Activated CD4-positive, alpha-beta T cell treated with anti-CD3 and anti-CD28 coated beads, Interleukin-2, amount 10 ng/mL, durations not matched to agents 7 days and 5 days (primary cell): ENCODE data around the gene GPR180. TPM values are rescaled to one million over a fixed set of nuclear protein-coding genes. Genes with fewer than 3 reads are reported as not detected.

Source experiments
- CTCF ChIA-PET: fragments of 350-600 bp; sonication (Branson Sonifier 250); formaldehyde crosslinking; loops from one replicate; lab custom pipeline; 2021; ENCODE audit warnings: antibody characterized with exemption; lab: Charles Lee
- POLR2A ChIA-PET: fragments of 350-600 bp; sonication (Branson Sonifier 250); formaldehyde crosslinking; loops from one replicate; lab custom pipeline; 2021; ENCODE audit warnings: antibody characterized with exemption; lab: Charles Lee
- DNase-seq: peaks from one replicate; pipeline ENCODE4 v3.0.0-alpha.2; 2020
- H3K27ac Mint-ChIP-seq: one replicate; pipeline ENCODE4 v1.8.0; 2021; ENCODE audit warnings: mild to moderate bottlenecking, moderate library complexity, mixed read lengths
- H3K27me3 Mint-ChIP-seq: one replicate; pipeline ENCODE4 v1.8.0; 2021; ENCODE audit warnings: mixed read lengths
- H3K36me3 Mint-ChIP-seq: one replicate; pipeline ENCODE4 v1.8.0; 2021; ENCODE audit warnings: low read depth, mixed read lengths
- H3K4me1 Mint-ChIP-seq: one replicate; pipeline ENCODE4 v1.8.0; 2021; ENCODE audit warnings: mixed read lengths
- H3K4me3 Mint-ChIP-seq: one replicate; pipeline ENCODE4 v1.8.0; 2021; ENCODE audit warnings: mild to moderate bottlenecking, moderate library complexity, mixed read lengths
- H3K9me3 Mint-ChIP-seq: one replicate; pipeline ENCODE4 v1.8.0; 2021; ENCODE audit warnings: mixed read lengths
- total RNA-seq, 2 experiments: library from RNA; stranded (reverse); gene quantifications; one replicate each; pipeline ENCODE4 v1.2.3, GENCODE V29; 2021

GPR180 gene
- total RNA-seq, 2 experiments from 2014 or later, result 6.2 to 6.8 TPM

DNA sequence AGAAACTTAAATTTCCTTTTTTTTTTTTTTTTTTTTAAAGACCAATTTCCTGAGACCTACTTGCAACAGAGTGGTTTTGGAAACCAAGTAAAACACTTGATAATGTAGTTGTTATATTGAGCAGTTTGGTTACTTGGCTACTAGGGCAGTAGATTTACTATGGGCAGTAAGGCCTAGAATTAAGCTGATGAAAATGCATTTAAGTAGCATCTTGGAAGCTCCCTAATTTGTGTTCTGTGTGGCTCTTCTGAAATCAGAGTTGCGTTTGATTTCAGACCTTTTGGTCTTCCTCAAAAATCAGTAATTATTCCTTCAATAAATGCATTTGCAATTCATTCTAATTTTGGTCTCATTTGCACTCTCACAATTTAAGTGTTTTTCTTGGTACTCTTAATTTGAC is 810 bp downstream of the GPR180 start:
- Mint-ChIP-seq H3K27ac (peak overlapping the region; percentile 87), H3K4me3 (peak overlapping the region; percentile 85), H3K9me3 (peaks cover 10% of the 10 kb centered on the region), H3K4me1 (peaks cover 46% of the 10 kb centered on the region), H3K27me3 (no peaks in the 10 kb centered on the region), H3K36me3 (peaks cover 25% of the 10 kb centered on the region)
- no peak for DNase-seq
- POLR2A ChIA-PET, result no interaction called here
- CTCF ChIA-PET, result interaction anchor here (1.4 kb wide), 1 partner anchor 11 kb away, joined by 6 read pairs; no protein-coding TSS in a partner anchor

DNA sequence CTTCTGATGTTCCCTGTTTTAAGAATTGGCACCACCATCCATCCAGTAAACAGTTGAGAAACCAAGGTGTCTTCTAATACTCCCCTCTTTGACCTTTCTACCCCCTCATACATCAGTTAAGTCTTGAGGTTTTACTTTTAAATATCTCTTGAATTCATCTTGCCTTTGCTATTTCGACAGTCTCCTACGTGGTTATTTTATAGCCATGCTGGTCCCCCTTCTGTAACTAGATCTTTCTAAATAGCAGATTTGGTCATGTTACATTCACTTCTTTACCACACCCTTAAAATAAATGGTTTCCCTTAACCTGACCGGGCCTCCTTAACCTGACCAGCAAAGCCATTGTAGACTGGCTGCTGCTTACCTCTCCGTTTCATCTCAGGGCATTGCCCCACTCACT is 5.4 kb downstream of the GPR180 start:
- H3K4me3 Mint-ChIP-seq, result no peak overlapping the region
- no peaks in the 10 kb centered on the region for H3K27me3 Mint-ChIP-seq
- peaks cover 28% of the 10 kb centered on the region for H3K36me3 Mint-ChIP-seq
- CTCF ChIA-PET, result no interaction called here
- DNase-seq, result no peak
- H3K27ac Mint-ChIP-seq, result no peak overlapping the region
- no peaks in the 10 kb centered on the region for H3K9me3 Mint-ChIP-seq
- POLR2A ChIA-PET, result no interaction called here
- peaks cover 35% of the 10 kb centered on the region for H3K4me1 Mint-ChIP-seq

DNA sequence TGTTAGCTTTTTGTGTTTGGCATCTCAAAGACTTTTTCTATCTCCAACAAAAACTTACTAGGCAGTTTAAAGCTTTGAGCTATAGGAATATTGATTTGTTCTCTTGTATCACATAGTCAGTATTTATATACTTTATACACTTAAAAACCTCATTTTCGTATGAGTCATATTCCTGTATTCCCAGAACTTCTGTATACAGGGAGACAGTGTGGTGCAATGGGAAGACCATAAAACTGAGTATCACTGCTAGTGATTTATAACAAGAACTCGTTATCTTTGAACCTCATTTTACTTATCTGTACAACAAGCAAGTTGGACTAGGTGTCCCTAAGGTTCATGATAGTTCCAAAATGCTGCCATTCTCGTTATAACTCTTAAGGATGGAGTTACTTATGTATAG is 6.3 kb downstream of the GPR180 start:
- Mint-ChIP-seq H3K27ac (no peak overlapping the region), H3K4me3 (no peak overlapping the region), H3K9me3 (no peaks in the 10 kb centered on the region), H3K36me3 (peaks cover 28% of the 10 kb centered on the region), H3K4me1 (peaks cover 29% of the 10 kb centered on the region), H3K27me3 (no peaks in the 10 kb centered on the region)
- DNase-seq, result no peak
- POLR2A ChIA-PET, result no interaction called here
- CTCF ChIA-PET, result no interaction called here

DNA sequence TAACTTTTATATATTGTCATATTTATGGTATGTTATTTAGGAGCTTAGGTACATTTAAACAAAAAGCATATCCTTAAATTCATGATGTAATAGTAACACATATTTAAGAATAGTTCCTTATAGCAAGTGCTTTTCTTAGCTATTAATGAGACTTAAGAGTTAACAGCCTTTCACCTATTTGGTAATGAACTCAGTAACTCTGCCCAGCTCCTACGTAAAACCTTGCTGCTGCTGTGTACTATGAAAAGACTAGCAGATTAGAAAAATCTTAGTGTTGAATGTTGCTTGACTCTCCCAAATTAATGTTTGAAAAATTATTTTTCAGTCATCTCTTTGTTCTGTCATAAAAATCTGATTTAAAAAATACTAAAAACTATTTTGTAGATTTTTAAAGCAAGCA is 6.9 kb downstream of the GPR180 start:
- peaks cover 27% of the 10 kb centered on the region for H3K4me1 Mint-ChIP-seq
- CTCF ChIA-PET, result no interaction called here
- H3K9me3 Mint-ChIP-seq, result no peaks in the 10 kb centered on the region
- POLR2A ChIA-PET, result no interaction called here
- H3K27me3 Mint-ChIP-seq, result no peaks in the 10 kb centered on the region
- H3K36me3 Mint-ChIP-seq, result peaks cover 32% of the 10 kb centered on the region
- no peak overlapping the region for H3K27ac Mint-ChIP-seq
- H3K4me3 Mint-ChIP-seq, result no peak overlapping the region
- no peak for DNase-seq

DNA sequence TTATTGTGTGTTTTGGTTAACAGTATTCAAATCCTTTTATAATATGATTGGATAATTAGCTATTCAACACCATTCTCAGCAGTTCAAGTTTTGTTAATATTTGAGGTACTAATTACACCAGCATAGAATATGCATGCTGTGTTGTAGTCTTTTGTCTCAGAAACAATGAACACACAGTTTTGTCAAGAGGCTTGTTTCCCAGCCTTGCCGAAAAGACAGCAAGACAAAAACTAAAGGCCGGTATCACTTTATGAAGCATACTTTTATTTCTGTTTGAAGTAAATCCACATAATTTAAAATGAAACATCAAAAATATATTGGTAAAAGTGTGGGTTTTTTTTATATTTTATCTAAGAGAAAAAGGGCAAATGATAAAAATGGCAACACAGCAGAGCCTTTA is 7.5 kb downstream of the GPR180 start:
- no peak overlapping the region for H3K27ac Mint-ChIP-seq
- H3K36me3 Mint-ChIP-seq, result peaks cover 34% of the 10 kb centered on the region
- ChIA-PET CTCF (no interaction called here), POLR2A (no interaction called here)
- H3K4me1 Mint-ChIP-seq, result peaks cover 26% of the 10 kb centered on the region
- no peaks in the 10 kb centered on the region for H3K27me3 Mint-ChIP-seq
- H3K9me3 Mint-ChIP-seq, result no peaks in the 10 kb centered on the region
- DNase-seq, result no peak
- no peak overlapping the region for H3K4me3 Mint-ChIP-seq

DNA sequence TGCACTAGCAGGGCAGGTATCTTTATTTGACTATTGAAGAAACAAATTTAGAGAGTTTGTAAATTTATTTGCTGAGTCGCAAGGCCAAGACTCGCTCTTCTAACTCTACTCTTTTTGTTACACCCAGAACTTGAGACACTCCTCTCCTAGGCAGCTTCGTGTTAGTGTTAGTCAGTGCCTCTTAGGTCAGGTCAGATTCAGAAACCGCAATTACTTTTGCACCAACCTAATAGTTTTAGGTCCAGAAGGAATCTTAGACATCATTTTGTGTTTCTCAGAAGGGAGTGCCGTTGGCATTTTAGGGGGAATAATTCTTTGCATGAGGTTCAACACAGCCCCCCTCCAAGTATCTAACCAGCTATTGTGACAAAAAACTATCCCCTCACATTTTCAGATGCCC is 8.8 kb downstream of the GPR180 start:
- CTCF ChIA-PET, result no interaction called here
- Mint-ChIP-seq H3K27me3 (no peaks in the 10 kb centered on the region), H3K4me3 (no peak overlapping the region), H3K9me3 (no peaks in the 10 kb centered on the region), H3K36me3 (peaks cover 35% of the 10 kb centered on the region), H3K4me1 (peaks cover 26% of the 10 kb centered on the region), H3K27ac (no peak overlapping the region)
- POLR2A ChIA-PET, result no interaction called here
- DNase-seq, result no peak

DNA sequence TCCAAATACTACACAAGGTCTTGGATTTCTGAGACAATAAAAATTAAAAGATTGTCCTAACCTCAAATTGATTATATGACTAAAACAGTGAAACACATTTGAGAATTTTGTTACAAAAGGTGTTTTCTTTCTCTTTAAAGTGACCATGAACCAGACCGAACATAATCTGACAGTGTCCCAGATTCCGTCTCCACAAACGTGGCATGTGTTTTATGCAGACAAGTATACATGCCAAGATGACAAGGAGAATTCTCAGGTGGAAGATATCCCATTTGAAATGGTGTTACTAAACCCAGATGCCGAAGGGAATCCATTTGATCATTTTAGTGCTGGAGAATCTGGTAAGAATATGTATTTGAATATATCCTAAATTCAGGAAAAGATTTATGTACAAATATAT is 10.4 kb downstream of the GPR180 start:
- DNase-seq, result no peak
- no peak overlapping the region for H3K27ac Mint-ChIP-seq
- H3K27me3 Mint-ChIP-seq, result no peaks in the 10 kb centered on the region
- no peaks in the 10 kb centered on the region for H3K9me3 Mint-ChIP-seq
- peaks cover 23% of the 10 kb centered on the region for H3K36me3 Mint-ChIP-seq
- POLR2A ChIA-PET, result no interaction called here
- CTCF ChIA-PET, result interaction anchor here (1.4 kb wide), 1 partner anchor 8 kb away, joined by 4 read pairs; no protein-coding TSS in a partner anchor
- peaks cover 27% of the 10 kb centered on the region for H3K4me1 Mint-ChIP-seq
- no peak overlapping the region for H3K4me3 Mint-ChIP-seq

DNA sequence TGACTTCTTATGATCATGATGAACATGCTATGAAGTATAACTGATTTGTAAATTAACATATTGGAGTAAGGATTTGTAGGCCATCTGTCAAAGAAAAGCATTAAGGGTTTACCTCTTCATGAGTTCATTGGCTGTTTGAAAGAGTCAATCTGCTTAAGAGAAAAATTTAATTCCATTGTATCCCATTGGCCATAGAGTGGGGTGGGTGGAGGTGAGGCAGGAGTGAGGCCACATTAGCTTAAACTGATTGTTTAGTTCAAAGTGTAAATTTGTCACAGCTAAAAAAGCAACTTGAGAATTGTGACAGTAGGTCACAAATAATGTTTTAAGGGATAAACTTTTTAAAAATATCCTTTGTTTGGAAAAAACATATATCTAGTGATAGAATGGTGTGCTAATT is 11.4 kb downstream of the GPR180 start:
- CTCF ChIA-PET, result interaction anchor here (1.4 kb wide), 1 partner anchor 9 kb away, joined by 4 read pairs; no protein-coding TSS in a partner anchor
- H3K27me3 Mint-ChIP-seq, result no peaks in the 10 kb centered on the region
- DNase-seq, result no peak
- H3K36me3 Mint-ChIP-seq, result peaks cover 20% of the 10 kb centered on the region
- H3K4me3 Mint-ChIP-seq, result no peak overlapping the region
- no peaks in the 10 kb centered on the region for H3K9me3 Mint-ChIP-seq
- no peak overlapping the region for H3K27ac Mint-ChIP-seq
- POLR2A ChIA-PET, result no interaction called here
- H3K4me1 Mint-ChIP-seq, result peaks cover 20% of the 10 kb centered on the region

DNA sequence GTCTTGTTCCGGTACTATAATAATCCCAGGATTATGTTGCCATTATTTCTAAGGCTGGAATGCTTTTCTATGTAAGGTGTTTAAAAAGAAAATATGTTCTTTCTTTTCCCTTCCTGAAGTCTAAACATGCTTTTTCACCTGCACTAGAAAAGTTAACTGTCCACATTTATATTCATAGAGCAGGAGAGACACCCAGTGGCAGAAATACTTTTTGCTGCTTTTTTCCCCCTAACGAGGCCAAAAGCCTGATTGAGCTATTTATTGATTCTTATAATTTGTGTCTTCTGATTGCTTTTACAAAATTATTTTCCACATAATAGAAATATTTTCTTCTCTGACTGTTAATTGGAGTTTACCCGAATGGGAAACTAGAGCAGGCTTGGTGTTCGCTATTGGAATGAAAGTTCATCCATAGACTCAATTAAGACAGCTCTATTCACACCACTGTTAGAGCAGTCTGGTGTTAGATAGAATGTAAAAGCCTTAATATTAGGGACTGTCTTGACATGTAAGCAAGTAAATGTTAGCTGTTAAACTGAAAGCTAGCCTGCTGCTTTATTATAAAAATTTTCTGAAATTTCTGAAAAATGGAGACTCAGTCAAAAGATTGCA is 15.8 kb downstream of the GPR180 start:
- no peak overlapping the region for H3K27ac Mint-ChIP-seq
- H3K4me3 Mint-ChIP-seq, result no peak overlapping the region
- peaks cover 19% of the 10 kb centered on the region for H3K4me1 Mint-ChIP-seq
- peak; percentile 62 for DNase-seq
- H3K27me3 Mint-ChIP-seq, result no peaks in the 10 kb centered on the region
- ChIA-PET CTCF (interaction anchor here (0.7 to 1.7 kb wide), 8 partner anchors 10 to 1036 kb away, joined by 3 to 9 read pairs (median 4); no protein-coding TSS in a partner anchor), POLR2A (interaction anchor here (1.0 kb wide), 1 partner anchor 174 kb away, joined by 3 read pairs; no protein-coding TSS in a partner anchor)
- H3K9me3 Mint-ChIP-seq, result no peaks in the 10 kb centered on the region
- peaks cover 19% of the 10 kb centered on the region for H3K36me3 Mint-ChIP-seq

DNA sequence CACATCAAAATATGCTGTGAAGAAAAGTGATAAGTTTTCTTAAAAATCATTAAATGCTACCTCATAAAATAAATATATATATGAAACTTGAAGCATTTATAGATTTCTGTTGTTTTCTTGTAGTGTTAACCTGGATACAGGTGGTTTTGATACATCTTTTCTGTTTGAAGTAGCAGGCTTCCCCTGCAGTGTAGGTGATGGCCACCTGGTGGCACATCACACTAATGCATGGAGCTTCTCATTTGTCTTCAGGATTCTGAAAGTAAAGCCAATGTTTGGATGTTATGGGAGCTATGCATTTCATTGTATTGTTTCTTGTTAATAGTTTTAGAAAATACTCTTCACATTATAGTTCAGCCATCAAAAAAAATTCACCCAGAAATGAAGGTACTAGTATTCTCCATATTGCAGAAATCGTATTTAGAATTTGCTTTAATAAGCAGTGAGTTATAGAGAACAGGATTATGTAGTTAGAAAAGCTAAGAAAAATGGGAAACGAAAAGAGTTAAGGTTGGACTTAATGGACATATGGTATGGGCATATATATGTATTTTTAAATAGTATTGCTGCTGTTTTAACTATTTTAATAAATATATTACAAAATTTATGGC is 18.7 kb downstream of the GPR180 start:
- H3K4me3 Mint-ChIP-seq, result no peak overlapping the region
- peaks cover 15% of the 10 kb centered on the region for H3K36me3 Mint-ChIP-seq
- DNase-seq, result peak; percentile 46
- H3K27ac Mint-ChIP-seq, result no peak overlapping the region
- ChIA-PET CTCF (interaction anchor here (0.9 to 1.2 kb wide), 3 partner anchors 40 to 195 kb away, joined by 3 read pairs; no protein-coding TSS in a partner anchor), POLR2A (no interaction called here)
- no peaks in the 10 kb centered on the region for H3K9me3 Mint-ChIP-seq
- no peaks in the 10 kb centered on the region for H3K27me3 Mint-ChIP-seq
- H3K4me1 Mint-ChIP-seq, result peaks cover 12% of the 10 kb centered on the region

DNA sequence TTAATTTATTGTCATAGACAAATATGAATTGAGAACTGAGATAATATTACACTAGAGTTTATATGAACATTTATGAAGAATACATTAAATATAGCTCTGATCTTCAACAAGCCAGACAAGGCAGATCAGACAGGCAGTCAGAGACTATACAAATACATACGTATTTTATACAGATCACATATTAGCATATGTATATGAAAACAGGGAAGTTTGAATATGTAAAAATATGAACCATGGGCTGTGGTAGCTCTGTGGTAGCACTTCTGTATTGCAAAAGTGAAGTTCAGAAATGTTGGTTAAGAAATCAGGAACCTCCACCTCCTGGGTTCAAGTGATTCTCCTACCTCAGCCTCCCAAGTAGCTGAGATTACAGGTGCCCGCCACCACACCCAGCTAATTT is 20.7 kb downstream of the GPR180 start:
- peaks cover 18% of the 10 kb centered on the region for H3K36me3 Mint-ChIP-seq
- CTCF ChIA-PET, result interaction anchor here (0.6 kb wide), 1 partner anchor 37 kb away, joined by 6 read pairs; no protein-coding TSS in a partner anchor

DNA sequence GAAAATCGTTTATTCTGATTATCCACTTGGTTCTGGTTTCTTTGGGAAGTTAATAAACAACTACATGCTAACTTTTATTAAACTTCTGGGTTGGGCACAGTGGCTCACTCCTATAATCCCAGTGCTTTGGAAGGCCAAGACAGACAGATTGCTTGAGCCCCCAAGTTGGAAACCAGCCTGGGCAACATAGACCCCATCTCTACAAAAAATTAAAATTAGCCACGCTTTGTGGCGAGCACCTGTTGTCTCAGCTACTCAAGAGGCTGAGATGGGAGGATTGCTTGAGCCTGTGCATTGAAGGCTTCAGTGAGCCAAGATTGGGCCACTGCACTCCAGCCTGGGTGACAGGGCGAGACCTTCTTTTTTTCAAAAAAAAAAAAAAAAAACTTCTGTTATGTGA is 21.7 kb downstream of the GPR180 start:
- DNase-seq, result no peak
- Mint-ChIP-seq H3K9me3 (no peaks in the 10 kb centered on the region), H3K4me1 (no peaks in the 10 kb centered on the region), H3K4me3 (no peak overlapping the region), H3K27me3 (no peaks in the 10 kb centered on the region), H3K36me3 (peaks cover 25% of the 10 kb centered on the region), H3K27ac (no peak overlapping the region)
- POLR2A ChIA-PET, result no interaction called here
- CTCF ChIA-PET, result interaction anchor here (0.5 kb wide), 1 partner anchor 849 kb away, joined by 3 read pairs; no protein-coding TSS in a partner anchor

More for the DNA sequence above, 20.7 kb downstream of the GPR180 start:
- Mint-ChIP-seq H3K27ac (no peak overlapping the region), H3K9me3 (no peaks in the 10 kb centered on the region), H3K27me3 (no peaks in the 10 kb centered on the region), H3K4me3 (no peak overlapping the region), H3K4me1 (peaks cover under 1% of the 10 kb centered on the region)
- DNase-seq, result no peak
- POLR2A ChIA-PET, result no interaction called here

DNA sequence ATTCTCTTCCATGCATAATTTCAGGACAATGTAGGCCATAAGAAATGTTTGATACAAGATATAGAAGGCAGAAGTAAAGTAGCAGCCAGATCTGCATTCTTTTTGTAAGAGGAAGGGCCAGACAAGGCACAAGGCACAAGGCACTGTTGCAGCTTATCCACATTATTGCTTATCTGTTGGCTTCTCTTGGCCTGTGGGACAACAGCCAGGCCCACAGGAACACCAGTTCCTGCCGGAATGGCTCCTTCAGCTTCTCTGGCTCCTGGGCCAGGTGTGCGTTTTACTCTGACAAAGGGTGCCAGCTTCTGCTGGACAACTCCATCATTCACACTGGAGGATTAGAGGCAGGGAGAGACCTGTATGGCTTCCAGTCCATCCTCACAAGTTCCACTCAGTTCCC is 29.2 kb downstream of the GPR180 start:
- CTCF ChIA-PET, result interaction anchor here (1.1 kb wide), 1 partner anchor 14 kb away, joined by 4 read pairs; no protein-coding TSS in a partner anchor
- peaks cover 38% of the 10 kb centered on the region for H3K36me3 Mint-ChIP-seq
- no peak overlapping the region for H3K27ac Mint-ChIP-seq

More for the DNA sequence above, 29.2 kb downstream of the GPR180 start:
- H3K27me3 Mint-ChIP-seq, result no peaks in the 10 kb centered on the region
- POLR2A ChIA-PET, result no interaction called here
- no peaks in the 10 kb centered on the region for H3K4me1 Mint-ChIP-seq
- no peak for DNase-seq
- H3K4me3 Mint-ChIP-seq, result no peak overlapping the region
- no peaks in the 10 kb centered on the region for H3K9me3 Mint-ChIP-seq
